Hindlimb muscle (tissue), 1 donor: ENCODE data around the gene TMEM9. TPM values are rescaled to one million over a fixed set of nuclear protein-coding genes. Genes with fewer than 3 reads are reported as not detected.

Experiments used
- DNase-seq: peaks from one replicate; pipeline ENCODE4 v3.0.0-alpha.2; 2013
- polyA plus RNA-seq: library from polyadenylated mRNA; unstranded; fragments of 120-200 nt; gene quantifications from one replicate; pipeline ENCODE4 v1.2.1, GENCODE V29; 2013; ENCODE audit not compliant: insufficient read length

Gene TMEM9
- polyA plus RNA-seq, 1 donor: 62.2 TPM

DNA sequence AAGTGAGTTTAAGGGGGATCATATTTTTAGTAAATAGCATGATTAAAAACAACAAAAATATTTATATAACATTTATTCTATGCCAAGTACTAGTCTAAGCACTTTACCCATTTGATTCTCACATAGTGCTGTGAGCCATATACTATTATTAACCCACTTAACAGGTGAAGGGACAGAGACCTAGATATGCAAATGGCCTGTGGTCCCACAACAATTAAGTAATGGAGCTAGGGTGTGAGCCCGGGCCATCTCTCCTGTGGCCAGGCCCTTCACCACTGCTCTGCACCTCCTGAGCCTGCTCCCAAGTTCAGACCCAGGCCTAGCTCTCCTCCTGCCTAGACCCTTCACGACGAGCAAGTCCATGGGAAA lies 27.8 kb downstream of the TMEM9 start:
- no peak for DNase-seq

DNA sequence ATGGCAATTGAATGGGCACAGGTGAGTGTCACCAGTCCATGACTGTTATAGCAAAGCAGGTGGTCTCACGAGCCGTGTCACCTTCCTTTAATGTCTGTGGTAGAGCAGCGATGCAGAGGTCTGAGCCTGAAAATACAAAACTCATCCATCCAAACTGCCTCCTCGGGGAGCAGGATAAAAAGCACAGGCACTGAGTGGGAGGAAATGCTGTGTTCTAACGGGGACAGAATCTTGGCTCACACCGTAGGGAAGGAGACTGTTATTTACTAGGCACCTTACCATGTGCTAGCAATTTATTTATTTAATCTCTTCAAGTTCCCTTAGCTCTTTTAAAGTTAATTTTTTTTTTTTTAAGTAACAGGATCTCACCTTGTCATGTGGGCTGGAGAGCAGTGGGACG lies 28.5 kb downstream of the TMEM9 start:
- no peak for DNase-seq

DNA sequence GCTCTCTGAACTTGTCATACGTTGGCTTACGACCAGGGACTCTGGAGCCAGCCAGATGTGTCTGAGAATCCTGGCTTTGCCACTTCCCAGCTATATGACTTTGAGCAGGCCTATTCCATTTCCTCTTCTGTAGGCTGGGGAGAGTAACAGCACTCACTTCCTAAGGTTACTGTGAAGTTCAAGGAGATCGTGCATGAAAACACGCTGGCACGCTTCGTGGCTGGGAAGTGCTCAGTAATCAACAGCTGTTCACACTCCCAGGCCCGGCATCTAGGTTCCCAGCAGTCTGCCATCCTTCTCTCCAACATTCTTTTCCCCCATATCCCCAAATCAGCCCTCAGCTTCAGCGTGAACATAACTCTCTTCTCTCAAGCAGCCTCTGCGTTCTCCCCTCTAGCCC lies 29.3 kb downstream of the TMEM9 start:
- DNase-seq: no peak

DNA sequence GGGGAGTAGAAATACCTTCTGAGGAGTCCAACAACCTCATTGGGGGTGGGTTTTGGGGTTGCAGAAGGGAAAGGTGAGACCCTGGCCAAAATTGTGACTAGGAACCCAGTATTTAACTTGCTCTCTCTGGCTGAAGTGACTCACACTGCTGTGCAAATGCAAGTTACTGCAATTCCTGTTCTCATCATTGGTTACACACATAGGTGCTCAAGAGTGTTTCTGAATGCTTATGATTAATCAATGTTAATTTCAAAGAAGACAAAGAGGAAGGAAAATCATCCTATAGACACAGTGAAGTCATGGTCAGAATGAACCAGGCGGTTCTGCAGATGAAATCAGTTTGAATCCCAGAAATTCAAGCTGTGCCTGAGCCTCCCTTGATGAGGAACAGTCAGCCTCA lies 30.4 kb downstream of the TMEM9 start:
- DNase-seq: no peak

DNA sequence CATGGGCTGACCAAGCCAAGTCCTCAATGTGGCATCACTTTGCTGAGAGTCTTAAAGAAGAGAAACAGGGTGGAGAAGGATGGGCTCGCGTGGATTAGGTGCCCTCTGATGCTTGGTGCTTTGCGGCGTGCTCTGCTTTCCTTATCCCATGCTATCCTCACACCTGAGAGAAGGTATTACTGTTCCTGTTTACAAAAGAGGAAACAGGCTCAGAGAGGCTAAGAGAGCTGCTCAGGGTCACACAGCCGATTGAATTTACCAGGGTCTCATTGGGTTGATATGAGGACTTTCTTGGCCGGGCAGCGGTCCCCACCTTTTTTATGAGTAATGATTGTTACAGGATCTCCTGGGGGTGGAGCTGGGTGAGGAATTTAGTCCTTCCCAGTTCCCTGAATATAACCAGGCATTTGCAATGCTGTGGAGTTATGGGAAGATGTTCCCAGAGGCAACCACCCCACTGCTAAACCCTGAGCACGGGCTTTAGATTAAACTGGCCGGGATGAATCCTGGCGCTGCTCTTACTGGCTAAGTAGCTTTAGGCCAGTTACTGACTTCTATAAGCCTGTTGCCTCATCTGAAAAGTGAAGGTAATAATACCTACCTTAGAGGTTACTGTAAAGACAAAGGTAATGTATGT lies 31.8 kb downstream of the TMEM9 start:
- DNase-seq: no peak

DNA sequence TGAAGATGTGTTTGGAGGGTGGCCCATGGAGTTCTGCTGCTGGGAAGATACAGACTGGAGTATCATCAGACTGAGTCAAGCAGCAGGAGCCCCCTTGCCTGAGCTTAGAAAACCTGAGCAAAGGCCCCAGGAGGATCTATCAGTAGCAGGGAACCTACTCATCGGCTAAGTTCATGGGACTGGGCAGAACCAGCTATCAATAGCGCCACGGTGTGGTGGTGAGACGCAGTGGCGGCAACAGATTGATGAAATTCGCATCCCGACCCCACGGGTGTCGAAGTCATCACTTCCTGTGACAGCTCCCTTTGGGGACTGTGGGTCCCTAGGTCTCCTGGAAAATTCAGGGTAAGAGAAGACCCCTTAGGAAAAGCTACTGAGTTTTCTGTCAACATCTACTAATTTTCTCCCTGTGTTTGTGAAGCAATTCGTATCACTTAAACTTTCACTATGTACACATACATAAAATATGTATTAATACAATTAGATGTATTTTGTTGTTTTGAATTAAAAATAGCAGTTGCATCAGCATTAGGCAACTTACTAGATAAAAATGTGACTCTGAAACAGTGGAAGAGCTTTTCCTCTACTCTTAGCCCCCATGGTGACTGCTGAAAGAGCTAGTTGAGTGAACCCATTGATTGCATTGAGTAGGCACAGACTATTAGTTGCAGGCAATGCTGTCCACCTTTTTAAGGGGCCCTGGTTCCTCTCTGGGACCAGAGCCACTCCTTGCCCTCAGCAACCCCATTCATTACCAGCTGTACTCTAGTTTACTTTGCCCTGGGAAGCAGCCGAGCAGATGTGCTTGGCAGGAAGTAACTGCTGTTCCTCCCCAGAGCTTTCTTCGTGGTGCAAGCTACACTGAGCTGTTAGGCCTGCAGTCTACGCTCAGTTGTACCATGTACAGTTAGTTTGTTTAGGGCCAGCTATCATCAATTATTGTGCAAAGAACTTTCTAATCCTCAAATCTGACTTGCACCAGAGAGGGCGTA lies 34.8 kb downstream of the TMEM9 start:
- no peak for DNase-seq

DNA sequence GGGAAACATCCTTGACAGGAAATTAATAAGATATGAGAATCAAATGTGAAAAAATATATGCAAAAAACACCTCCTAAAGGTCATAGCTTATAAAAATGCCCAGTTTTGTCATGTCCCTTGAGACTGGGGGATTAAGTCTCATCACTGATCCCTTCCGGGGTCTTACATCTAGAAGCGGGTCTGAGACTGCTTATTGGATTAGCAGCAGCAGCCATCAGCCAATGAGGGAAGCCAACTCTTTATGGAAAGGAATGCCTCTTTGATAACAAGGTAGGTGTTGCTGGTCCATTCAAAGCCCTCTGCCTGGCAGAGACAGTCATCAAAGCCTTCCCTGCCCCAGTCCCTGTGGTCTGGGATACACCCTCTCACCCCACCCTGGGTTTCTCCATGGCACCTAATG lies 38.2 kb downstream of the TMEM9 start:
- no peak for DNase-seq

DNA sequence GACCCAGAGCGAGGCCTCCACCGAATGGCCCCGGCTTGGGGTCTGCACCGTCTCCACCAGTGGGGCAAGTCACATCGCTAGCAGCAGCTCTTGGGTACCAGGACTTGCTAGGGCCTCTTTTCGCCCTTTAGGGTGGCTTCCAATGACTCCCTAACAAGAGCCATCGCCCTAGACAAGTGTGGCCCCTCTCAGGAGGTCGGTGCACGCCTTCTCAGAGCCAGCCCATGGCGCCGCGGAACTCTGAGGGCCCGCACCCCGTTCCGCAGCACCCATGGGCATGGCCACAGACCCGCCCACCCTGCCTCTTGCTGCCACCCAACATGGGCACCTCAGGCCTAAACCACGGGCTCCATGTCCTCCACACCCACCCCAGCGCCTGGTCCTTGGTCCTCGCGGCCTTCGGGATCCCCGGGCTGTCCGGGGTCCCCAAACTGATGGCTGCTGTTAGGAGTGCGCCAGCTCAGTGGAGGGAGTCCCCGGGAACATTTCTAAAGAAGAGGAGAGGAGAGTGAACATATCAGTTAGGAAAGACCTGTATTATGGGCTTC lies 38.8 kb downstream of the TMEM9 start:
- DNase-seq: no peak

DNA sequence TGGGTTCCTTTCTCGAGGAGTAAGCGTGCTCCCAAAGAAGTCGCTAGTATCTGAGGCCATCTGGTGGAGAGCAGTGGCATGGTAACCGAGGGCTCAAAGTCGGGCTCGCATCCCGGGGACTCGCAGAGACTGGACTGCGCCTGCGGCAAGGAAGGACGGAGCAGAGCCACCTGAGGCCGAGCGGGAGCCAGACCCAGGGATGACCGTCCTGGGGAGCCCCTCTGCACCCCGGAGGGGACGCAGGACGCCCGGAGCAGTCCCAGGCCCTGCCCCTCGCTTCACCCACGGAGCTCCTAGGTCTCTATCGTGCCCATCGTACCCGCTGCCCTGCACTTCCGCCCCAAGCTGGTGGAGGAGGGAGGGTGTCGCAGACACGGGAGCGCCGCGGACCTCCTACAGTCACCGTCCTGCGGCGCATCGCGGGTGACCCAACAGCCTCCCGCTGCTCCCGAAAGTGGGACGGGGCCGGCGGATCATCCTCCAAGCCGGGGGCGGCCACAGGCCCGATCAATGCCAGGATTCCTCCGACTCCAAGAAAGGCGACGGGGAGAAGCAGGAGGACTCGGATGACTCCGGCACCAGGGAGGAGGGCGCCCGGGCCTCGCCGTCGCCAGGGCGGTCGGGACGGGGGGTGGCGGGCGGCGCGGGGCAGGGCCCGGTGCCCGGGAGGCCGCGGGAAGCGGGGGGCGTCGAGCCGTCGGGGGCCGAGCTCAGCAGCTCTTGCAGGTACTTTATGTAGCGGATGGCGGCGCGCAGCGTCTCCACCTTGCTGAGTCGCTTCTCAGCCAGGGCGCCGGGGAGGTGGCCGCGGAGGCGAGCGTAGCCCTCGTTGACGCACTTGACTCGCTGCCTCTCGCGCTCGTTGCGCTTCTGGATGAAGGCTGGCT lies 39.8 kb downstream of the TMEM9 start:
- DNase-seq: peak; percentile 90

DNA sequence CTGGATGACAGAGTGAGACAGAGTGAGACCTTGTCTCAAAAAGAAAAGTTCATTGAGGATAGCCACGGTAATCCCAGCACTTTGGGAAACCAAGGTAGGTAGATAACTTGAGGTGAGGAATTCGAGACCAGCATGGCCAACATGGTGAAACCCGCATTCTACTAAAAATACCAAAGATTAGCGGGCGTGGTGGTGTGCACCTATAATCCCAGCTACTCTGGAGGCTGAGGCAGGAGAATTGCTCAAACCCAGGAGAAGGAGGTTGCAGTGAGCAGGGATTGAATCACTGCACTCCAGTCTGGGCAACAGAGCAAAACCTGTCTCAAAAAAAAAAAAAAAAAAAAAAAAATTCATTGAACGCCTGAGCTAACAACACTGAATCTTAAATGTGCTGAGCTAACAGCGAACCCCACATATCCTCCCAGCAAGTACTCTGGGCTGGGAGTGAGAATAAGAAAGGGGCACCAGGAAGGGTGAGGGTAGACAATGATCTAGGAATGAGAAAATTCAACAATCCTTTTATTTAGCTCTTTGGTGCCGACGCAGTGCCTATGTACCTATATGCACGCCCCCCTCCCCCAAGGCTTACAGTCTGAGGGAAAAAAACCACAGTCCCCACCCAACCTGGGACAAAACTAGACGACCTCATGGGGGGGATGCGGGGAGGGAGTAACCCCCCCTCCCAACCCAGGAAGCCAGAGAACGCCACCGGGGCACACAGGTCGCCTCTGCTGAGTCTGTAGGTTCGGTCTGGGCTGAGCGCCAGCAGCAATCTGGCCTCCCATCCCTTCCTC lies 40.6 kb downstream of the TMEM9 start:
- no peak for DNase-seq

DNA sequence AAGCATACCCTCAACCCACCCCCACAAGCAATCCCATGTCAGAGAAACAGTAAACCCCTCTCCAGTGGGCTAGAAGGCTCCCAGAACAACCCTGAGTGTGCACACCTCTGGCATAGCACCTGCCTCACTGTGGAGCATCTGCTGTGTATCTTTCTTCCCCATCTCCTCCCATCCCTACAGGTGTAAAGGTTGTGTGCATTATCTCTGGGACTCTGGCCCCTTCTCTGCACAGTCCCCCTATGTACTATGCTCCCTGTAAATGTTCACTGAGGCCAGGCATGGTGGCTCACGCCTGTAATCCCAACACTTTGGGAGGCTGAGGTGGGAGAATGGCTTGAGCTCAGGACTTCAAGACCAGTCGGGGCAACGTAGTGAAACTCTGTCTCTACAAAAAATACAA lies 41.3 kb downstream of the TMEM9 start:
- DNase-seq: no peak

DNA sequence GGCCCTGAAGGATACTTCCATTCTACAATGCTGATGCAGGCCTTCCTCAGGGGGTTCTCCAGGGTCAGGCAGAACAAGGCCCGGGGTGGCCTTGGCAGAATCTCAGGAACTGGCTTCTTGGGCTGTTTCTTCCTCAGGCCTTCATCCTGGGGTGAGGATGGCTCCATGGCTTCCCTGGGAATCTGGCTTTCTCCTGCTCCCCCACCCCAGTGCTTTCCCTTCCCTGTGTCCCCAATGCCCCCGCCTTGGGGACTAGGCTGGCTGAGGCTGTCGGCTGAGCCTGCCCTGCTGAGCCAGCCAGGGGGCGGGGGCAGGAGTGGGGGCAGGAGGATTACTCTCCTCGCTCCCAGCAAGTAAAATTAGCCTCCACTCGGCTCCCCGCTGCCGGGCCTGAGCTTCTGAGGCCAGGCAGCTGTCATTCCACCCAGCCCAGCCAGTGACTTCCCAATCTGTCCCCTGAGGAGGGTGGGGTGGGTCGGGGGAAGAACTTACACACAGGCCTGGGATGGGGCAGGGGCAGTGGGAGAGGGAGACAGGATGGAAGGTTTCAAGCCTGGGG lies 42.0 kb downstream of the TMEM9 start, which contains the start of gene CACNA1S:
Gene CACNA1S, minus strand, starts transcription at position 254 of the 559 bp plus-strand sequence. Its CDS starts 87 bp downstream, at position 167.
- DNase-seq: no peak

DNA sequence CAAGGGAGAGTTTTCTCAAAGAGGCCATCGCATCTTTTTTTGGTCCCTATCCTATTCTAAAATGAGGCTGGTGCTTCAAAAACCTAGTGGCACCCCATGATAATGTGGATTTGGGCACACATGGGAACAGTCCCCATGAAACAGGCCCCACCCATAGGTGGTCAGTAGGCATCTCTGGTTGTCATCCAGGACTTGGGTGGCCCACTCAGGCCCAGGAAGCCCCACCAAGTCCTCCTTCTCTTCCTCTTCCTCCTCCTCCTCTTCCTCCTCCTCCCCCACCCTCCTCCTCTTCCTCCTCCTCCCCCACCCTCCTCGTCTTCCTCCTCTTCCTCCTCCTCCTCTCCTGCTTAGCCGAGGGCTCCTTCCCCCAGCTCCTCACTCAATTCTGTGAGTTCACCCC lies 42.6 kb downstream of the TMEM9 start:
- DNase-seq: no peak

DNA sequence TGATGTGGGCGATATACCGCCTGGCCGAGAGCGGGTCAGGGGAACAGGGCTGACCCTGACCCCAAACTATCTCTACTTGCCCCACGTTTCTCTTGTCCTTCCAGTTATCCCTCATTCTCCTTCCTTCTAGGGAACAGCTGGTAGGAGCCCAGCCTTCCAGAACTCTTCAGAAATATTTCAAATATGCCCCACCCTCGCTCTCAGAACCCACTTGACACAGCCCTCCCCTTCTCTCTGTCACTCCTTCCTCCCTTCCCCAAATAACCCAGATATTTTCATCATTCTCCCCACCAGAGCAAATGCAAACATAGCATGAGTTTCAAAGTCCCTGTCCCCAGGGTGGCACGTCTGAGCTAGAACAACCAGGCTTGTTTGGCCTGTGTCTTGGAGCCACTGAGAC lies 43.1 kb downstream of the TMEM9 start:
- no peak for DNase-seq

DNA sequence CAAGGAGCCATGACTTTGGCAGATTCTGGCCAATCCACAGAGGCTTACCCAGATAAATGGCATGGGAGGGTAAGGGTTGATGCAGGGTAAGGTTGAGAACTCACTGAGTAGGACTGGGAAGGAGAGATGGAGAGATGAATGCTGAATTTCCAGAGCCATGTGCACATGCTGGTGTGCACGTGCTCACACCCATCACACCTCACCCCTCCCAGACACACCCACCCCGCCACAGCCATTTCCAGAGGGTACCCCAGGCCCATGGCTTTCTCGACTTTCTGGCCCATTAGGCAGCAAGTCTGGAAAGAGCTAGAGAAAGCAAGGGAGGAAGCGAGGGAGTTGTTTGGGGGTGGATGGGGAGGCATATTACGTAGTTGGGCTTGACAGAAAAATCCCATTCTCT lies 43.7 kb downstream of the TMEM9 start:
- no peak for DNase-seq

DNA sequence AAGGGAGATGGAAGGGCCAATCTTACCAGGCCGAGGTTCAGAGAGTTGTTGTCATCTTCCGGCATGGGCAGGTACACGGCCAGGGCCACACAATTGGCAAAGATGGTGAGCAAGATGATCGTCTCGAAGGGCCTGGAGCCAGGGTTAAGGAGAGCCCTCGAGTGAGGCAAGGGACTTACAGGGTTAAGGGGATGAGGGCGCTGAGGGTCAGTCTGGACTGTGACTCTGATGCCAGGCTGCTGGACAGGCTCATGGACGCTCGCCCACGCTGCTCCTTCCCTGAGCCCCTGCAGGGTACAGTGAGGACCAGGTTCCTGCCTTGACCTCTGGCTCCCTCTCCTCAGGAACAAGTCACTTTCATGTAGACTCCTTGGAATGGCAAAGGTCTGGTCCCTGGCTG lies 44.1 kb downstream of the TMEM9 start:
- DNase-seq: no peak

DNA sequence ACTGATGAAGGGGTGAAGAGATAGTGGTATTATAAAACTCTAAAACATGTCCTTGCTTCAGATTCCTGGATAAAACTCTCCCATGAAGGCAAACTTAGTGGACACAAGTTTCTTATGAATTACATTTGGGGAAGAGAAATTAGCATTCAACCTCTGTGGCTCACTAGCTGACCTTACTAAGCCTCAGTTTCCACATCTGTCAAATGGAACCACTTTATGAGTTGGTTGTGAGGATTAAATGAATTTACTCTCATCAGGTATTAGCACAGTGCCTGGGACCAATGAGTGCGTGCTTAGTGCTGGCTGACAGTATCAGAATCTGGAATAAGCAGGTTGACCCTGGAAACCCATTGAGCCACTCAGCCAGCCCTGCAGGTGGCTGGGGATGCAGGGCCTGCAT lies 44.6 kb downstream of the TMEM9 start:
- no peak for DNase-seq

DNA sequence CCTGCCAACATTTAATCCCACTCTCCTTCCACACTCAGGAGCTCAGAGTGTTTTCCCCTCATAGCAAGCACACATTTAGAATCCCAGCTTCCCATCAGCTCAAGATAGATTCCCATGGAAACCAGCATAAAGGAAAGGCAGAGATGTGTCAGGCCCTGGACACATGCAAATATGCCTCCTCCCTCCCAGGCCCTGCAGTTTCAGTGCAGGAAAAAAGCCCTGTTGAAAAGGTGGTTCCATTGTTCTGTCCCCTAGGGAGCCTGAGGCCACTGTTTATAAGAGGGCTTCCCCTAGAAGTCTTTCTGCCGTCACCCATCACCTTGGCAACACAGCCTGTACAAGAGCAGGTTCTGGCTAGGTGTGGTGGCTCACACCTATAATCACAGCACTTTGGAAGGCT lies 45.7 kb downstream of the TMEM9 start:
- no peak for DNase-seq

DNA sequence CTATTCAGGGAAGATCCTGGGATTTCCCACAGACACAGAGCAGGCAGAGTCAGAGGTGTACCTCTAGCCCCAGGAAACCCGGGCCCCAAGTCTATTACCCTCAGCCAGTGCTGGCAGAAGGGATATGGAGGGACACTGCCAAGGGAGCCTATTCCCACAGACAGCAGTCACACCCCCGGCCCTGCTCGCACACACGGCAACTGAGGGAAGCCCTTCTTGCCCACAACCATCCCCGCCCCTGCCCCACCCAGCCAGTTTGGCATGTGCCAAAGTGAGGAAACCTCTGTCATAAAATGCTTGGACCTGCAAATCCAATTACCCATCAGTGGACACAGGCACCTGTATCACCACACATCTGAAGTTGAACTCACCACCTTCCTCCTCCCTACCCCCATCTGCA lies 48.6 kb downstream of the TMEM9 start:
- no peak for DNase-seq

DNA sequence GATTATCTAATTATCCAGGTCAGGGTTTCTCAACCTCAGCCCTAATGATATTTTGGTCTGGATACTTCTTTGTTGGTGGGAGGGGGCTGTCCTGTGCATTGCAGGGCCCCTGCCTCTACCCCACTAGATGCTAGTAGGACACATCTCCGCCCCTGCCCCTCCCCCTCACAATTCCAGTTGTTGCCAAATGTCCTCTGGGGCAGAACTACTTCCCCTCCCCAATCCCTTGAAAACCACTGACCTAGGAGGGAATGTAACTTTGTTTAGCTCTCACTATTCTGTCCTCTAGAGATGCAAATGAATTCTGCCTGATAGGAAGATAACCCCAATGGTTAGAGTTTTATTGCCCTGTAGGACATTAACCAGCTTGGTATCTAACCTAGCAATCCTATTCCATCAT lies 50.1 kb downstream of the TMEM9 start:
- no peak for DNase-seq

DNA sequence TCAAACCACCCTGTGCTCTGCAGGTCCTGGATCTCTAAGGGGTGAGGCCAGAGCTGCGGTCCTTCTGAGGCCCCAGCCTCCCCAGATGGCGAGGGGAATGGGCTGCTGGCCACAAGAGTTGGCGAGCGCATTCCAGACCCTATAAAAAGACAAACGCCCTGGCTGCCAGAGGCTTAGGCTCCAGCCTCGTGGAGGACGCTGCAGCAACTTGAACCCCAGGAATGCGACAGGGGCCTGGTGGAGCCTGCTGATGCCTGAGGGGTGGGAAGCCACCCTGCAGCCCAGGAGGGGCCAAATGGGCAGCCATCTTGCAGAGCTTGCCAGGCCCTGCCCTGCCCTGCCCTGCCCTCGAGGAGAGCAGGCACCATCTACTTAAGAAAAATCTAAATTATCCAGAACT lies 50.6 kb downstream of the TMEM9 start:
- no peak for DNase-seq
